Stimulated activated CD4-positive, alpha-beta T cell treated with anti-CD3 and anti-CD28 coated beads, Interleukin-12 subunit alpha, Interleukin-12 subunit beta, amount 100 ng/mL, for 48 hours (primary cell): ENCODE results near the gene KDM4B.
"Not testable (repeated sequence)": the region's sequence is repeated elsewhere in the genome, so short reads cannot be mapped to it uniquely, and the experiment has no call there.

Source experiments
- DNase-seq, 3 donors: peaks; one replicate each; pipeline ENCODE4 v3.0.0-alpha.2; 2020; ENCODE audit warnings: low read depth in 2 of 3, low spot score in 1 of 3

Gene KDM4B

DNA sequence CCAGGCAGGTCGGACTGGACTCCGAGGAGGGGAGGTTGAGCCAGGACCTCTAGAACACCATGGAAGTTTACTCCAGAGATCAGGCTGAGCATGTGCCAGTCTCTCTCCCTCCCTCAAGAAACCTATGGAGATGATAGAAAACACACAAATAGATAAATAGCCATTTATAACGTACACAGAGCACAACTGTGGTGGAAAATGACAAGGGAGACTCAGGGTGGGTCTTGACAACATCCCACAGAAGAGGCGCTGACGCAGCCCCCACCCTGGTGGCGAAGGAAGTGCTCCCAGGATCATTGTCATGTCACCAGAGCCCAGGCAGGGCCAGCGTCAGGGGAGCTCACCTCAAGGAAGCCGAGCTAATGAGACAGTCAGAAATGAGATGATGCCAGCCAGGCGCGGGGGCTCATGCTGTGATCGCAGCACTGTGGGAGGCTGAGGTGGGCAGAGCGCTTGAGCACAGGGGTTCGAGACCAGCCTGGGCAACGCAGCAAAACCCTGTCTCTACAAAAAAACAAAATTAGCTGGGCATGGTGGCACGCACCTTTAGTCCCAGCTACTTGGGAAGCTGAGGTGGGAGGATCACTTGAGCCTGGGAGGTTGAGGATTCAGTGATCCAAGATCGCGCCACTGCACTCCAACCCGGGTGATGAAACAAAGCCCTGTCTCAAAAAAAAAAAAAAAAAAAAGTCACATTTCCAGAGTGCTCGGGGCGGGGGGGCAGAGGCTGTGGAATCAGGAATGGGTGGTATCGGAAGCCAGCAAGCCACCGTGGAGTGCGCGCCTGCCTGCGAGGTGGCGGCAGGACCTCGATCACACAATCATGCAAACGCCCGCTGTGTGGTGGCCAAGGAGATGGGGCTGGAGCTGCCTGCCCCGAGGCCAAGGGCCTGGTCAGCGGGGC, 178.4 kb downstream of the KDM4B start:
- no peak for DNase-seq

DNA sequence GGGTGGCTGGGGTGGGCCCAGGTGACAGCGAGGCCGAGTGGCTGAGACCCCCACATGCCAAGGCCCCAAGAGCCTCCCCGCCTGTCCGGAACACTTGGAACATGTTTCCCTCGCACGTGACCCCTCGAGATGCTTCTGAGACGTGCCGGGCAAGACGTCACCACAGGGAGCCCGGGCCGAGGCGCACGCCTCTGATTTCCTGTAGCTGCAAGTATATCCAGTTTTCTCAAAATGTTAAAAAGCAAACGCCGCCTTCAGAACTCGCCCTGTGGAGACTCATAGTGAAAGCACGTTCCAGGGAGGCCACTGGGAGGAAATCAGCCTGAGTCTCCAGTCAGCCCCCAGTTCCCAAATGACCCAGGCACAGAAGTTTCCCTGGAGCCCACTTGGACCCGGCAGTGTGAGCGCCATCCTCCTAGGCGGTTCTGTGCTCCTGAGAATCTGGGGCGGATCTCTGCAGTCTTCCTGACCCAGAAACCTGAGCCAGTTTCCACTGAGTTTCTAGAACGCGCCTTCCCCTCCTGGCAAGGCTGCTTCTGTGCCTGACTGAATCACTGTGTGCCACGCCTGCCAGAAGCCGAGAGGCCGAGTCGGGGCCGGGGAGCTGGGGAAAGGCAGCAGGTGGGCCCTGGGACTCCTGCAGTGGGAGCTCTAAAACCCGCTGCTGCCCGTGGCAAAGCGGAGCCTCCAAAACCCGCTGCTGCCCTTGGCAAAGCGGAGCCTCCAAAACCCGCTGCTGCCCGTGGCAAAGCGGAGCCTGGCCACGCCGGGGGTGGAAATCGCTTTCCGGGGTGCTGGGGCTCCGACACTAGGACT, 179.3 kb downstream of the KDM4B start:
- no peak for DNase-seq

DNA sequence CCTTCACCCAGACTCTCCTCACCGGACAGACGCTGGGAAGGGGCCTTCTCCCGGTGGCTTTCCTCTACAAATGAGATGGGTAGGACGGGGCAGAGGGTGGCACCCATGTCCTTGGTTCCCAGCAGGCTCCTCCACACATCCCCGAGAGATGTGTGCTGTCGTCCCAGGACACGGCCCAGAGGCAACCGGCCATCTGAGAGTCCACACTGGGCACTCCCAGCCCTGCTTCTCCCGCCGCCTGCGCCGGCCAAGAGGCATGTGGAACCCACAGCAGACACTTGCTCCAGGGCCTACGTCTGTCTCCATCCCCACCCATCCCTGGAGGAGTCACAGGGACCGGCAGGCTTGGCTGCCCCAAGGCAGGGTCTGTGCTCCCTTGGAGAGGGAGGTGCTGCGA, 179.9 kb downstream of the KDM4B start:
- DNase-seq: no peak

DNA sequence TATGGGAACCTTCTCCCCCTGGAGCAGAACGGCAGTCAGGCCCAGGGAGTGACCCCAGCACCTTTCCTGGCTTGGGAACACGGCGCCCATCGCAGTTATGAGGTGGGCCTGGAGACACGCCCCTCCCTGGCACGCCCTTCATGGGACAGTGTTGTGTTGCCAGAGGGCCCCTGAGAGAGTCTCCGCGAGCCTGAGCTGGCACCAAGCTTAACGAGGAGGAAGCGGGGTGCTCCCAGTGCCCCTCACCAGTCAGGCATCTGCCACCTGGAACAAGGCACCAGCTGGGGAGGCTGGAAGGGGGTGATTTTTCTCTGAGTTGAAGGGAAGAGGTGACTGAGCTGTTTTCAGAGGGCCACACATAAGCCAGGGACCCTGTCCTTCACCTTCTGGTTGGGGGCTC, 180.6 kb downstream of the KDM4B start:
- no peak for DNase-seq

DNA sequence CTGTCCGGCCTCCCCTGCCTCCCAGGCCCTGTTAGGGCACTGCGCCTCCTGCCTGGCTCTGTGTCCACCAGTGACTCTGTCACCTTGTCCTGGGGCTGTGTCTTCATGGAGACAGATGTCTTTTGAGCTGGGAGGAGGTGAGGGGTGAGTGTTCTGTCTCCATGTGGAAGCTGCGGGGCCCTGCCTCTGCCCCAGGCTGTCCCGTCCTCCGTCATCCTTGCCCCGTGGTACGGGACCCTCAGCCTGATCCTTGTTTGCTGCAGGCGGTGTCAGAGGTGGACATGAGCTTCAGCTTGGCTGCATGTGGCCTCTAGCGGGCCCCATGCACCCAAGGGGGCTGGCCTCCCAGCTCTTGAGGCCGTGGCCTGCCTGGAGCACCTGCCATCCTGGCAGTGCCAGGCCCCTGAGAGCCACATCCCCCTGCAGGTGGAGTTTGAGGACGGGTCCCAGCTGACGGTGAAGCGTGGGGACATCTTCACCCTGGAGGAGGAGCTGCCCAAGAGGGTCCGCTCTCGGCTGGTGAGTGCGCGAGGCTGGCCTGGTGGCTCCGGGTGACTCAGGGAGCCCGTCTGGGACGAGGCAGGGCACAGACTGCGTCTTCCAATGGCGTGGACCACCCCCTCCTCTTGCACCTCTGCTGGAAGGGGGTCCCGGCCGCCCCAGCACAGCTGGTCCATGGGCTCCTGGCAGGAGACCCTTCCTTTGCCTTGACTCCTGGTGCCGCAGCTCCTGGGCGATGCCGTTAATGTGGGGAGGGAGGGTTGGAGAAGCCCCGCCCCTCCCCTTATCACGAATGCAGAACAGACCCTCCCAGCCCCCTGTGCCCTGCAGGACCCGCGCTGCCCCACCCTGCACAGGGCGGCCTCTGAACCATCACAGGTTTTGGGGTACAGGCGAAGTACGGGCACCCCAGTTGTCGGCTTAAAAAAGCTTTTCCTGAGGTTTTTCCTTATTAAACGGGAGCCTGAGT, 181.3 kb downstream of the KDM4B start:
- DNase-seq: no peak

DNA sequence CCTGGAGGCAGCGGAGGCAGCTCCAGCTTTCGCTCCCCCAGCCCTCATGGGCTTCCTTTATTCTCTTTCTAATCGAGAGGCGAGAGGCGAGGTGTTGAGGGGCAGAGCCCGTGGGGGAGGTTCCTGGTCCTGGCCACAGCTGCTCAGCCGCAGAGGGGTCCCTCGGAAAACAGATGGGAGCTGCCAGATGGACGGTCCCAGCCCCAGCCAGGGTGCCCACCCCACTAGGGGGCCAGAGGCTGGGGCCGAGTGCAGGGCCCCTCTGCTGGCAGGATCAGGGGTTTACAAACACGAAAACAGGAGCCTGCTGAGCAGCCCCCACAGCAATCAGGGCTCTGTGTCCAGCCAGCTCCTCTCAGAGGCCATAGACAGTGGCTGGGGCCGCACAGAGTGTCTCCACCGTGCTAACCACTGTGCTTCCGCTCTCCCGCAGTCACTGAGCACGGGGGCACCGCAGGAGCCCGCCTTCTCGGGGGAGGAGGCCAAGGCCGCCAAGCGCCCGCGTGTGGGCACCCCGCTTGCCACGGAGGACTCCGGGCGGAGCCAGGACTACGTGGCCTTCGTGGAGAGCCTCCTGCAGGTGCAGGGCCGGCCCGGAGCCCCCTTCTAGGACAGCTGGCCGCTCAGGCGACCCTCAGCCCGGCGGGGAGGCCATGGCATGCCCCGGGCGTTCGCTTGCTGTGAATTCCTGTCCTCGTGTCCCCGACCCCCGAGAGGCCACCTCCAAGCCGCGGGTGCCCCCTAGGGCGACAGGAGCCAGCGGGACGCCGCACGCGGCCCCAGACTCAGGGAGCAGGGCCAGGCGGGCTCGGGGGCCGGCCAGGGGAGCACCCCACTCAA, 182.2 kb downstream of the KDM4B start:
- no peak for DNase-seq

DNA sequence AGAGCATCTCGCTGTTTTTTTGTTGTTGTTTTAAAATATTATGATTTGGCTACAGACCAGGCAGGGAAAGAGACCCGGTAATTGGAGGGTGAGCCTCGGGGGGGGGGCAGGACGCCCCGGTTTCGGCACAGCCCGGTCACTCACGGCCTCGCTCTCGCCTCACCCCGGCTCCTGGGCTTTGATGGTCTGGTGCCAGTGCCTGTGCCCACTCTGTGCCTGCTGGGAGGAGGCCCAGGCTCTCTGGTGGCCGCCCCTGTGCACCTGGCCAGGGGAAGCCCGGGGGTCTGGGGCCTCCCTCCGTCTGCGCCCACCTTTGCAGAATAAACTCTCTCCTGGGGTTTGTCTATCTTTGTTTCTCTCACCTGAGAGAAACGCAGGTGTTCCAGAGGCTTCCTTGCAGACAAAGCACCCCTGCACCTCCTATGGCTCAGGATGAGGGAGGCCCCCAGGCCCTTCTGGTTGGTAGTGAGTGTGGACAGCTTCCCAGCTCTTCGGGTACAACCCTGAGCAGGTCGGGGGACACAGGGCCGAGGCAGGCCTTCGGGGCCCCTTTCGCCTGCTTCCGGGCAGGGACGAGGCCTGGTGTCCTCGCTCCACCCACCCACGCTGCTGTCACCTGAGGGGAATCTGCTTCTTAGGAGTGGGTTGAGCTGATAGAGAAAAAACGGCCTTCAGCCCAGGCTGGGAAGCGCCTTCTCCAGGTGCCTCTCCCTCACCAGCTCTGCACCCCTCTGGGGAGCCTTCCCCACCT, 183.3 kb downstream of the KDM4B start:
- DNase-seq: no peak

DNA sequence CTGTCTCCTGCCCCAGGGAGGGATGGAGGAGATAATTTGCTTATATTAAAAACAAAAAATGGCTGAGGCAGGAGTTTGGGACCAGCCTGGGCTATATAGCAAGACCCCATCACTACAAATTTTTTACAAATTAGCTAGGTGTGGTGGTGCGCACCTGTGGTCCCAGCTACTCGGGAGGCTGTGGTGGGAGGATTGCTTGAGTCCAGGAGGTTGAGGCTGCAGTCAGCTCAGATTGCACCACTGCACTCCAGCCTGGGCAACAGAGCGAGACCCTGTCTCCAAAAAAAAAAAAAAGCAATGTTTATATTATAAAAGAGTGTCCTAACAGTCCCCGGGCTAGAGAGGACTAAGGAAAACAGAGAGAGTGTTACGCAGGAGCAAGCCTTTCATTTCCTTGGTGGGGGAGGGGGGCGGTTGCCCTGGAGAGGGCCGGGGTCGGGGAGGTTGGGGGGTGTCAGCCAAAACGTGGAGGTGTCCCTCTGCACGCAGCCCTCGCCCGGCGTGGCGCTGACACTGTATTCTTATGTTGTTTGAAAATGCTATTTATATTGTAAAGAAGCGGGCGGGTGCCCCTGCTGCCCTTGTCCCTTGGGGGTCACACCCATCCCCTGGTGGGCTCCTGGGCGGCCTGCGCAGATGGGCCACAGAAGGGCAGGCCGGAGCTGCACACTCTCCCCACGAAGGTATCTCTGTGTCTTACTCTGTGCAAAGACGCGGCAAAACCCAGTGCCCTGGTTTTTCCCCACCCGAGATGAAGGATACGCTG, 184.0 kb downstream of the KDM4B start:
- no peak for DNase-seq

DNA sequence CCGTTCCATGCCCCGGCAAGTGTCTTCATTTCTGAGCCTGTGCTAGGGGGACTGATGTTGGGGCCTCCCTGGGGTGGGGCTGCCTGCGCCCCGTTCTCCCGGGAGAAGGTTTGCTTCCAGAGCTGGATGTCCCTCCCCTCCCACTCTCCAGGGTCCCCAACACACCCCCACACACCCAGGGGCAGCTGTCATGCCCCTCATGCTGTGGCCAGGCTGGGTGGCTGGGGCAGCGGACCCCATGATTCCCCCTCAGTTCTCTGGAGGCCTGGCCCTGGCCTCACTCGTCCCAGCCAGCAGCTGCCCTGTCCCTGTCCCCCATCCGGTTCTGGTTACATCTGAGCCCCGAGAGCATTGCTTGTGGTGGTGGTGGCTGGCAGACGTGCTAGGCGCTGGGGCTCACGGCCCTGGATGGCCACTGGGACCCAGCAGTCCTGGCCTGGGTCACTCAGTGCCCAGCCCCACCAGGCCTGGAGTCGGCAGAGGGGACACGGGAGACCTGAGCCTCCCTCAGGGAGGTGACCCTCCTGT, 184.8 kb downstream of the KDM4B start:
- no peak for DNase-seq

DNA sequence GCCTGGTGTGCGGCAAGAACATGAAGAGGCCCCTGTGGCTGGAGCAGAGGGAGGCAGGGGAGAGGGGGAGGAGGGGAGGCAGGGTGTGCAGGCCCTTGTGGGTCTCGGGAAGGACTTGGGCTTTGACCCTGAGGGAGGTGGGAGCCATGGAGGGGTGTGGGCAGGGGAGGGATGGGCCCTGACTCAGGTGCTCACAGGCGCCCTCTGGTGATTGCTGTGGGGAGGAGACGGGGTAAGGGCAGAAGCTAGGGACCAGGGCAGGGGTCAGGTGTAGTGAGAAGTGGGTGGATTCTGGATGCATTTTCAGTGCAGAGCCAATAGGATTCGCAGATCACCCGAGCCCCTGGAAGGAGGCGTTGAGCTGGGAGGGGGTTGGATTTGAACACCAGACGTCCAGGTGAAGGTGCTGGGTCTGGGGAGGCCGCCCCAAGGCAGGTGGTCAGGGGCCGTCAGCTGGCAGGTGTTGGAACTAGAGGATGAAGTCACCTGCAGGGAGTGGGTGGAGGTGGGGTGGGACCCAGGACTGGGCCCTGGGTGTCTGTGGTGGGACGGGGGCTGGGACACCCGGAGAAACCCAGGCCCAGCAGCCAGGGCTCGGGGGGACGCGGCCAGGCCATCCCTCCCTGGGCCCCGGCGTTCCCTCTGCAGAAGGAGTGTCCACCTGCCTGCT, 185.4 kb downstream of the KDM4B start:
- DNase-seq: peak in 2 of 3 donors; percentile 31 to 38

DNA sequence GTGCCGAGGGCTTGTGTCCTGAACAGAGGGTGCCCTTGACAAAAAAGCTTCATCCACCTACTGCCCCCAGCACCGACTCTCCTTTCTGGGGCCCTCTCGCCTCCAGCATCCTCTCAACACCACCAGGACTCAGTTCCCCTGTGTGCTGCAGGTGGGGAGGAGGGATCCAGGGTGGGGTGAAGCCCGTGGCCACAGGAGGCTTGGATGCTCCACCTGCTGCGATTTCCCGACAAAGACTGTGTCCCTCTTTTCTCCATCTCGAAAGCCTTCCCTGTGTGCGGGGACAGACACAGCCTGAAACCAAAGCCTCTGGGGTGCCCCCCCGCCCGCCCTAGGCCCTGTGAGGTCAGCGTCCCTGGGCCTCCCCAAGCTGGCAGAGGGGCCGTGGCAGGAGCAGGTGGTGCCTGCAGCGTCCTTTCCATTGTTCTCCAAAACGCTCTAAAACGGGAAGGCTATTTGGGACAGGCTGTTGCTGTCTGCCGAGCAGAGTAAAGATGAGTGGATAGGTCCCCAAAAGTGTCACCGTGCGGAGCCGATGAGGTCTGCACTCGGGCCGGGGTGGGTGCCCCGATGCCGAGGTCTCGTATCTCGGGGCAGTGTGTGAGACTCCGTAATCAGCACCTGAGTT, 186.0 kb downstream of the KDM4B start:
- DNase-seq: no peak

DNA sequence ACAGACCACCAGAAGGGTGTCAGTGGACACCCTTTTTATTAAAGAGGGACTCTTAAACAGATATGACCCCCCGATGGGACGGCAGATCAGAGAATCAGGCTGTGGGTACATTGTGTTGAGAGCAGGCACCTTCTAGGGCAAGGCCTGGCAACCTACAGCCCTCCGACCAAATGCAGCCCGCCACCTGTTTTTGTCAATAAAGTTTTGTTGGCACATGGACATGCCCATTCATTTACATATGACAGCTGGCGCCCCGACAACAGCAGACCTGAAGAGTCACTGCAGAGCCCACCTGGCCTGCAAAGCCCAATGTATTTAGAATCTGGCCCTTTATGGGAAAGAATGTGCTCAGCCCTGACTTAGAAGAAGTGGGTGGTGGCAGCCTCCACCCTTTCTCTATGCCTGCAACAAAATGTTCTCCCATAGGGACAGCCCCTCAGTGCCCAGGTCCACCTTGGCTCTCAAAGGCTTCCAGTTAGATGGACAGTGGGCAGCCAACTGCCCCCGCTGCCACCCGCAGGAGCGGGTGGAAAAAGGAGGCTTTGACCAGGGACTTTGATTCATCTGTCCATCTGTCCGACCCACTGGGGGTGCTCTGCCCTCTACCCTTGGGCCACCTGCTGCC, 186.8 kb downstream of the KDM4B start:
- no peak for DNase-seq

DNA sequence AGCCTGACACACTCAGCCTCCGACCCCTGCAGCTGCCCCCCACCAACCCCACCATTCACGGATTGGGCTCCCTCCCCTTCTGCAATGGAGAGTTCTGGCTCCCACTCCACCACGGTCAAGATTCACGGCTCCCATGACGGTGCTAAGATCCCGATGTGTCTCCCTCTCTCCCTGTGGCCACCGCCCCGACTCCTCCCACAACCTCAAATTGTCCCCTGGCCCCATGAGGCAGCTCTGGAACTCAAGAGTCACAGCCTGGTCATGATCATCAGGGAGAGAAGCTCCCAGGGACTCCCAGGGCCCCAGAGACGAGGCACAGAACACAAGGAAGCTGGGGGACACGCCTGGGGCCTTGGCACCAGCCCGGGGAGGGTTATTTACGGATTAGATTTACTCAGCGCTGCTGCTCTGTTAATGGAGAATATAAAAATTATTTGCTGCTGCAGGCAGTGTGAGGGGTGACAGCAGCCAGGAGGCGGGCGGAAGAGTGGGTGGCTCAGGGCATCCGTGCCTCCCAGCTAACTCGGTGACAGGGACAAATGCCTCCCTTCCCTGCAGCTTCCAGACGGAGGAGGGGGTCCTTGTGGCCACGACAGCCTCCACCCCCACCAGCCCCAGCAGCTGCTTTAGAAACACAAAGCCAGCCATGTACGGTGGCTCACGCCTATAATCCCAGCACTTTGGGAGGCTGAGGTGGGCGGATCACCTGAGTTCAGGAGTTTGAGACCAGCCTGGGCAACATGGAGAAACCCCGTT, 187.5 kb downstream of the KDM4B start:
- DNase-seq: no peak

DNA sequence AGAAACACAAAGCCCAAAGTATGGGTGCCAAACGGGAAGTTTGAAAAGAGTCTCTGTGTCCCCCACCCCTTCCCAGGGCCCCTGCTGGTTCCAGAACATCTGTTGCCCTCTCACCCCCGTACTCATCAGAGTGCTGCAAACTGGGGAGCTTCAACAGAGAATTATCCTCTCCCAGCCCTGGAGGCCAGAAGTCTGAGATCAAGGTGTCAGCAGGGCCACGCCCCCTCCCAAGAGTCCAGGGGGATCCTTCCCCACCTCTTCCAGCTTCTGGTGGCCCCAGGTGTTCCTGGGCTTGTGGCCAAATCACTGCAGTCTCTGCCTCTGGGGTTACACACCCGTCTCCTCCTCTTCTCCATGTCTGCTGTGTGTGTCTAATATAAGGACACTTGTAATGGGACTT, 188.3 kb downstream of the KDM4B start:
- DNase-seq: no peak

DNA sequence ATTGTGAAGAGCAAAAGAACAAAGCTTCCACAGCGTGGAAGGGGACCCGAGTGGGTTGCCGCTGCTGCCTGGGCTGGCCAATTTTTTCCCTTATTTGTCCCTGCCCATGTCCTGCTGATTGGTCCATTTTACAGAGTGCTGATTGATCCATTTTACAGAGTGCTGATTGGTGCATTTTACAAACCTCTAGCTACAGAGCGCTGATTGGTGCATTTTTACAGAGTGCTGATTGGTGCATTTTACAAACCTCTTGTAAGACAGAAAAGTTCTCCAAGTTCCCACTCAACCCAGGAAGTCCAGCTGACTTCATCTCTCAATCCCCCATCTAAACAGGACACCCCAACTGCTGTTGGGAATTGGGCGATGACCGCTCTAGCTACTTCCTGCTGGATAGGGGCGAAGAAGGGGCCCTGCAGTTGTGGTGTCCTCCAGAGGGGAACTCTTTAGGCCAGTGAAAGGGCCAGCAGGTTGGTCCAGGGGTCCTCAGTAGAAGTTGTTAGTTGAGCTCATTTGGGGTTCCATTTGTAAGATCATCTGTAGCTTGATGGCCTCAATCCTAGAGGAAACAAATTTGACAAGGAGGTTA, 189.7 kb downstream of the KDM4B start:
- DNase-seq: not testable (repeated sequence)
